RWPE1 (cell line): ENCODE measurements around the gene MEAF6.

ENCODE experiments used
- CTCF ChIA-PET: fragments of 350-600 bp; sonication (Branson Sonifier 250); formaldehyde crosslinking; extraction: SDS; loops from one replicate; lab custom pipeline; 2021; lab: Yijun Ruan, JAX
- POLR2A ChIA-PET: fragments of 400-600 bp; formaldehyde crosslinking; extraction: SDS; loops from one replicate; lab custom pipeline; 2020; ENCODE audit warnings: antibody characterized with exemption; ENCODE audit not compliant: low non-redundant PET; lab: Yijun Ruan, JAX
- DNase-seq: peaks from one replicate; pipeline ENCODE4 v3.0.0; 2012; ENCODE audit warnings: low spot score
- H3K27ac ChIP-seq: fragments of 450-650 bp; 2 replicates; pipeline ENCODE4 v1.5.1; 2017
- CTCF ChIP-seq: fragments of 450-650 bp; conservative IDR thresholded peaks from 2 replicates; pipeline ENCODE4 v1.5.1; 2017; ENCODE audit warnings: low read depth, mild to moderate bottlenecking

The MEAF6 gene

DNA sequence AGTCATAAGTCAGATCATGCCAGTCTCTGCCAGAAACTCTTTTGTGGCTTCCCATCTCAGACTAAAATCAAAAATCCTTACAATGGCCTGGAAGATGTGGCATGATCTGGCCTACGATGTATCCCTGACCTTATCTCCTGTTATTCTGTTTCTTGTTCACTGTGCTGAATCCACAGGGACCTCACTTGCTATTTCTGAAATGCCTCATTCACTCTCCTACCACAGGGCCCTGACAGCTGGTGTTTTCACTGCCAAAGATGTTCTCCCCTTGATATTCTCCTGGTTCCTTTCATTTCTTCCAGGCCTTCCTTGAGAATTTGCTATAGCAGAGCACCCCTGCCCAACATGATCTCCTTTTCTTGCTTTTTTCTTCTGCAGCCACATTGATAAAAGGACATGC, 43.8 kb upstream of the MEAF6 start:
- no peak for DNase-seq
- POLR2A ChIA-PET, result no interaction called here
- no peak overlapping the region for H3K27ac ChIP-seq
- TF ChIP-seq CTCF, result no peak
- CTCF ChIA-PET, result no interaction called here

DNA sequence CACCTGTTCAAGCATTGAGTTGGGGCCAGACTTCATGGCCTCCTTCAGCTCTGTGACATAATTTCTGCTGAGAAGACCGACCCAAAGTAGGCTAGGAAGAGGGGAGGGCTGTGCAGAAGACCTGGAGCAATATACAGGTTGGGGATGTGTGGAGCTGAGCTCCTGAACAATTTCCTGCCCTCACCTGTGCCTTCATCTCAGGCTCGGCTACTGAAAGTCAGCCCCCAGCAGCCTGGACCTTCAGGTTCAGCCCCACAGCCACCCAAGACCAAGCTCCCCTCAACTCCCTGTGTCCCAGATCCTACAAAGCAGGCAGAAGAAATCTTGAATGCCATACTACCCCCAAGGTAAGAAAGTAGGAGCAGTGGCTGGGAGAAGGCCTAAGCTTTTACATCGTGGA, 42.8 kb upstream of the MEAF6 start:
- ChIA-PET CTCF (interaction anchor here (1.1 kb wide), 1 partner anchor 43 kb away, joined by 3 read pairs; the partner anchor contains the start of gene MEAF6), POLR2A (no interaction called here)
- H3K27ac ChIP-seq, result no peak overlapping the region
- DNase-seq, result no peak
- no peak for TF ChIP-seq CTCF

DNA sequence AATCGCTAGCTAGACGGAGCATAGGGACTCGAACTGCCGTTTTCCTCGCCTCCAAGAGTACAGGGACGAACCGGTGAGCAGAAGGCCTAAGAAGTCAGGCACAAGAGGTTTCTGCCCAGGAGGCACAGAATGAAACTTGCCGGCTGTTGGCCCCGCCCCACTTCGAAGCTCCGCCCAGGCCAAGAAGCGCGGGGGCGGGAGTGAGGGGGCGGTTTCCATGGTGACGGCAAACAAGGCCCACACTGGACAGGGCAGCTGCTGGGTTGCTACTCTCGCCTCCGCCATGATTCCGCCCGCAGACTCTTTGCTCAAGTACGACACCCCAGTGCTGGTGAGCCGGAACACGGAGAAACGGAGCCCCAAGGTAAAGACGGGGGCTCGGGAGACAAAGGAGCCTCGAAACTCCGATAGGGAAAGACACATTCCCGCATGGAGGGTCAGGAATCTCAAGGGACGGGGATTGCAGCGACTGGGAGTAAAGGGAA, 42.2 kb upstream of the MEAF6 start, which contains the start of gene DNALI1:
Gene DNALI1, plus strand, starts transcription at position 229 of the 485 bp plus-strand sequence. Its CDS starts 55 bp downstream, at position 284.
- CTCF ChIA-PET, result interaction anchor here (1.1 kb wide), 1 partner anchor 42 kb away, joined by 3 read pairs; the partner anchor contains the start of gene MEAF6
- POLR2A ChIA-PET, result no interaction called here
- H3K27ac ChIP-seq, result no peak within 1 kb of the TSS
- TF ChIP-seq CTCF, result no peak
- DNase-seq, result peak; percentile 45

- POLR2A ChIA-PET, result interaction anchor here (0.6 kb wide), 2 partner anchors 10 to 100 kb away, joined by 3 to 5 read pairs; no protein-coding TSS in a partner anchor
- peak; percentile 96 for DNase-seq
- CTCF ChIA-PET, result interaction anchor here (0.7 kb wide), 1 partner anchor 837 kb away, joined by 3 read pairs; no protein-coding TSS in a partner anchor
- TF ChIP-seq CTCF, result no peak
- H3K27ac ChIP-seq, result peak within 1 kb of the TSS; percentile 79
These were observed 39.6 kb upstream of the MEAF6 start, which contains the start of gene SNIP1 for GRCh38 chr1:37553927-37554808. TSS of gene SNIP1 (minus strand) at chr1:37554293. CDS start at chr1:37554229, 64 bp downstream.

GRCh38 chr1:37553598-37553926, 39.0 kb upstream of the MEAF6 start:
- CTCF ChIA-PET, result interaction anchor here (0.7 kb wide), 1 partner anchor 836 kb away, joined by 3 read pairs; no protein-coding TSS in a partner anchor
- TF ChIP-seq CTCF, result no peak
- POLR2A ChIA-PET, result no interaction called here
- peak overlapping the region; percentile 79 for H3K27ac ChIP-seq
- no peak for DNase-seq

DNA sequence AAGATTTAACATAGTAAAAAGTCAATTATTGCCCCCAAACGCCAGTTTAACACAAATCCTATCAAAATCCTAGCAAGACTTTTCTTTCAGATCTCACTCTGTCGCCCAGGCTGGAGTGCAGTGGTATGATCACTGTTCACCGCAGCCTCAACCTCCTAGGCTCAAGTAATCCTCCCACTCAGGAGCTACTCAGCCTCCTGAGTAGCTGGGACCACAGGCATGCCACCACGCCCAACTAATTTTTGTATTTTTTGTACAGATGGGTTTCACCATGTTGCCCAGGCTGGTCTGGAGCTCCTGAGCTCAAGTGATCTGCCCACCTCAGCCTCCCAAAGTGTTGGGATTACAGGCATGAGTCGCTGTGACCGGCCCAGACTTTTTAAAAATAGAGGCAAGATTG, 34.8 kb upstream of the MEAF6 start:
- no peak overlapping the region for H3K27ac ChIP-seq
- POLR2A ChIA-PET, result no interaction called here
- CTCF ChIA-PET, result interaction anchor here (0.7 kb wide), 1 partner anchor 62 kb away, joined by 5 read pairs; no protein-coding TSS in a partner anchor
- no peak for TF ChIP-seq CTCF
- no peak for DNase-seq
